ENCODE data around the gene ACTR1A. TPM values are rescaled to one million over a fixed set of nuclear protein-coding genes. Genes with fewer than 3 reads are reported as not detected.

Gene ACTR1A
- total RNA-seq, 4 donors from 2014 or later: 38.7 to 106 (median 70.9) TPM

GRCh38 chr10:102493771-102494170 lies 8.7 kb downstream of the ACTR1A start:
- H3K27ac ChIP-seq: peak overlapping the region in 1 of 2 donors; percentile 56
- H3K36me3 ChIP-seq: no peaks in the 10 kb centered on the region
- H3K27me3 ChIP-seq: no peaks in the 10 kb centered on the region
- intact Hi-C loops (cut with DNase I; ENCODE audit: low total_unique reads): no loop called here
- no peaks in the 10 kb centered on the region for H3K9me3 ChIP-seq
- H3K4me3 ChIP-seq: no peak overlapping the region
- peaks cover 0 to 13% of the 10 kb centered on the region in 2 donors for H3K4me1 ChIP-seq
- no peak for DNase-seq
- TF ChIP-seq POLR2A (IDR thresholded peaks at IDR 0.05) (no peak), CTCF (IDR thresholded peaks at IDR 0.05) (no peak)

- peaks cover 0 to 13% of the 10 kb centered on the region in 2 donors for H3K4me1 ChIP-seq
- peak overlapping the region in 1 of 2 donors; percentile 56 for H3K27ac ChIP-seq
- TF ChIP-seq CTCF (IDR thresholded peaks at IDR 0.05) (no peak), POLR2A (IDR thresholded peaks at IDR 0.05) (no peak)
- no peaks in the 10 kb centered on the region for H3K9me3 ChIP-seq
- intact Hi-C loops (cut with DNase I; ENCODE audit: low total_unique reads): no loop called here
- H3K27me3 ChIP-seq: no peaks in the 10 kb centered on the region
- H3K36me3 ChIP-seq: no peaks in the 10 kb centered on the region
- no peak overlapping the region for H3K4me3 ChIP-seq
- DNase-seq: no peak
These were observed 9.5 kb downstream of the ACTR1A start for GRCh38 chr10:102492983-102493382.

GRCh38 chr10:102492344-102492939 lies 10.1 kb downstream of the ACTR1A start:
- intact Hi-C loops (cut with DNase I; ENCODE audit: low total_unique reads): no loop called here
- Histone ChIP-seq H3K27me3 (no peaks in the 10 kb centered on the region), H3K4me3 (no peak overlapping the region), H3K27ac (no peak overlapping the region), H3K4me1 (peaks cover 0 to 13% of the 10 kb centered on the region in 2 donors), H3K36me3 (no peaks in the 10 kb centered on the region), H3K9me3 (no peaks in the 10 kb centered on the region)
- TF ChIP-seq POLR2A (IDR thresholded peaks at IDR 0.05): no peak
- no peak for TF ChIP-seq CTCF (IDR thresholded peaks at IDR 0.05)
- no peak for DNase-seq

- Histone ChIP-seq H3K27ac (no peak overlapping the region), H3K9me3 (no peaks in the 10 kb centered on the region), H3K4me3 (no peak overlapping the region), H3K27me3 (no peaks in the 10 kb centered on the region), H3K4me1 (peaks cover 0 to 13% of the 10 kb centered on the region in 2 donors), H3K36me3 (no peaks in the 10 kb centered on the region)
- TF ChIP-seq POLR2A (IDR thresholded peaks at IDR 0.05) (no peak), CTCF (IDR thresholded peaks at IDR 0.05) (no peak)
- no peak for DNase-seq
- intact Hi-C loops (cut with DNase I; ENCODE audit: low total_unique reads): no loop called here
These were observed 11.4 kb downstream of the ACTR1A start for GRCh38 chr10:102491136-102491535.

GRCh38 chr10:102485093-102485784 lies 17.3 kb downstream of the ACTR1A start:
- intact Hi-C loops (cut with DNase I; ENCODE audit: low total_unique reads): no loop called here
- no peaks in the 10 kb centered on the region for H3K27me3 ChIP-seq
- H3K4me3 ChIP-seq: no peak overlapping the region
- H3K36me3 ChIP-seq: no peaks in the 10 kb centered on the region
- no peak for DNase-seq
- H3K27ac ChIP-seq: no peak overlapping the region
- H3K4me1 ChIP-seq: no peaks in the 10 kb centered on the region
- H3K9me3 ChIP-seq: no peaks in the 10 kb centered on the region
- TF ChIP-seq CTCF (IDR thresholded peaks at IDR 0.05) (no peak), POLR2A (IDR thresholded peaks at IDR 0.05) (no peak)
